IPS DF 6.9 (cell line): Measurements from ENCODE around the gene ALG1.
"Not testable (repeated sequence)": the region's sequence is repeated elsewhere in the genome, so short reads cannot be mapped to it uniquely, and the experiment has no call there.

ENCODE experiments used
- DNase-seq: peaks from one replicate; pipeline ENCODE4 v3.0.0-alpha.2; 2013; ENCODE audit warnings: low read depth, low spot score
- H3K27ac ChIP-seq: one replicate; pipeline ENCODE4 v1.5.1; 2013; ENCODE audit warnings: low read length, control low read depth
- H3K27me3 ChIP-seq: 2 replicates; pipeline ENCODE4 v1.6.1; 2013; ENCODE audit warnings: mild to moderate bottlenecking, low read length; ENCODE audit not compliant: control insufficient read depth, insufficient read depth
- H3K36me3 ChIP-seq: 2 replicates; pipeline ENCODE4 v1.6.1; 2013; ENCODE audit warnings: low read length; ENCODE audit not compliant: control insufficient read depth, insufficient read depth
- H3K4me1 ChIP-seq: 2 replicates; pipeline ENCODE4 v1.6.1; 2013; ENCODE audit warnings: low read length; ENCODE audit not compliant: control insufficient read depth, insufficient read depth
- H3K4me3 ChIP-seq: 2 replicates; pipeline ENCODE4 v1.5.1; 2013; ENCODE audit warnings: mild to moderate bottlenecking, low read length
- H3K9me3 ChIP-seq: 2 replicates; pipeline ENCODE4 v1.6.1; 2013; ENCODE audit warnings: low read length, inconsistent platforms; ENCODE audit not compliant: control insufficient read depth, insufficient read depth
- WGBS: extraction: QIAGEN DNeasy Blood & Tissue Kit; methylation state at CpG from one replicate; pipeline ENCODE4 v1.1.7; 2013; ENCODE audit warnings: mixed read lengths, missing lambda C conversion rate; ENCODE audit not compliant: insufficient read length, insufficient coverage; 5-methylcytosine and 5-hydroxymethylcytosine counted together

ALG1 gene

GRCh38 chr16:5072334-5073278, 963 bp downstream of the ALG1 start:
- H3K4me1 ChIP-seq, result no peaks in the 10 kb centered on the region; the same call in 1 of the 2 replicates
- H3K4me3 ChIP-seq, result peak overlapping the region; percentile 69; the same call in 1 of the 2 replicates
- peaks cover 16% of the 10 kb centered on the region for H3K36me3 ChIP-seq
- no CpG with 5 or more reads among the region's 12 CpGs for WGBS
- H3K27me3 ChIP-seq, result no peaks in the 10 kb centered on the region
- DNase-seq, result no peak
- no peak overlapping the region for H3K27ac ChIP-seq
- no peaks in the 10 kb centered on the region for H3K9me3 ChIP-seq

- no CpG with 5 or more reads among the region's 2 CpGs for WGBS
- no peak overlapping the region for H3K27ac ChIP-seq
- H3K9me3 ChIP-seq, result no peaks in the 10 kb centered on the region
- H3K4me3 ChIP-seq, result no peak overlapping the region
- H3K36me3 ChIP-seq, result peaks cover 16% of the 10 kb centered on the region
- no peaks in the 10 kb centered on the region; the same call in 1 of the 2 replicates for H3K4me1 ChIP-seq
- no peaks in the 10 kb centered on the region for H3K27me3 ChIP-seq
- DNase-seq, result no peak
Measured at GRCh38 chr16:5073279-5073629, 1.6 kb downstream of the ALG1 start.

GRCh38 chr16:5073771-5074170, 2.1 kb downstream of the ALG1 start:
- no CpG with 5 or more reads among the region's 15 CpGs for WGBS
- not testable (repeated sequence) for H3K4me1 ChIP-seq

GRCh38 chr16:5075637-5076036, 4.0 kb downstream of the ALG1 start:
- no peaks in the 10 kb centered on the region for H3K27me3 ChIP-seq
- WGBS, result no CpG with 5 or more reads among the region's 5 CpGs
- H3K36me3 ChIP-seq, result peaks cover 21% of the 10 kb centered on the region
- DNase-seq, result no peak
- H3K27ac ChIP-seq, result no peak overlapping the region
- H3K4me1 ChIP-seq, result no peaks in the 10 kb centered on the region
- no peak overlapping the region for H3K4me3 ChIP-seq
- no peaks in the 10 kb centered on the region for H3K9me3 ChIP-seq

More at GRCh38 chr16:5073771-5074170, 2.1 kb downstream of the ALG1 start:
- H3K36me3 ChIP-seq, result peaks cover 20% of the 10 kb centered on the region
- H3K27me3 ChIP-seq, H3K27ac ChIP-seq, H3K9me3 ChIP-seq, DNase-seq, H3K4me3 ChIP-seq: not testable (repeated sequence)

GRCh38 chr16:5077304-5077703, 5.7 kb downstream of the ALG1 start:
- Histone ChIP-seq H3K4me1 (no peaks in the 10 kb centered on the region), H3K27me3 (no peaks in the 10 kb centered on the region), H3K36me3 (peaks cover 21% of the 10 kb centered on the region), H3K27ac (no peak overlapping the region), H3K9me3 (no peaks in the 10 kb centered on the region), H3K4me3 (no peak overlapping the region)
- no CpG with 5 or more reads among the region's 13 CpGs for WGBS
- no peak for DNase-seq

- H3K36me3 ChIP-seq, result peaks cover 21% of the 10 kb centered on the region
- H3K27me3 ChIP-seq, result no peaks in the 10 kb centered on the region
- WGBS, result no CpG with 5 or more reads among the region's 17 CpGs
- no peaks in the 10 kb centered on the region for H3K9me3 ChIP-seq
- DNase-seq, result no peak
- no peak overlapping the region for H3K27ac ChIP-seq
- no peaks in the 10 kb centered on the region for H3K4me1 ChIP-seq
- no peak overlapping the region for H3K4me3 ChIP-seq
Measured at GRCh38 chr16:5078626-5079025, 7.0 kb downstream of the ALG1 start.

- H3K36me3 ChIP-seq, result peaks cover 20% of the 10 kb centered on the region
- WGBS, result no CpG with 5 or more reads among the region's 12 CpGs
- H3K27ac ChIP-seq, H3K9me3 ChIP-seq, H3K4me1 ChIP-seq, DNase-seq, H3K4me3 ChIP-seq, H3K27me3 ChIP-seq: not testable (repeated sequence)
Measured at GRCh38 chr16:5080461-5080860, 8.8 kb downstream of the ALG1 start.

GRCh38 chr16:5080996-5081395, 9.4 kb downstream of the ALG1 start:
- H3K9me3 ChIP-seq, DNase-seq, H3K27ac ChIP-seq, H3K27me3 ChIP-seq, H3K4me1 ChIP-seq, H3K4me3 ChIP-seq: not testable (repeated sequence)
- H3K36me3 ChIP-seq, result peaks cover 19% of the 10 kb centered on the region
- no CpG with 5 or more reads among the region's 9 CpGs for WGBS

- not testable (repeated sequence) for H3K9me3 ChIP-seq, H3K27me3 ChIP-seq, H3K4me3 ChIP-seq, DNase-seq, H3K27ac ChIP-seq, H3K4me1 ChIP-seq
- WGBS, result no CpG with 5 or more reads among the region's 9 CpGs
- H3K36me3 ChIP-seq, result peaks cover 13% of the 10 kb centered on the region
Measured at GRCh38 chr16:5083646-5084045, 12.0 kb downstream of the ALG1 start.

- H3K27ac ChIP-seq, H3K4me3 ChIP-seq, H3K27me3 ChIP-seq, DNase-seq, H3K9me3 ChIP-seq, H3K4me1 ChIP-seq: not testable (repeated sequence)
- no CpG with 5 or more reads among the region's 11 CpGs for WGBS
- H3K36me3 ChIP-seq, result peaks cover 16% of the 10 kb centered on the region
Measured at GRCh38 chr16:5084099-5084731, 12.6 kb downstream of the ALG1 start.
